ENCODE results near the gene MOSMO.

DNA sequence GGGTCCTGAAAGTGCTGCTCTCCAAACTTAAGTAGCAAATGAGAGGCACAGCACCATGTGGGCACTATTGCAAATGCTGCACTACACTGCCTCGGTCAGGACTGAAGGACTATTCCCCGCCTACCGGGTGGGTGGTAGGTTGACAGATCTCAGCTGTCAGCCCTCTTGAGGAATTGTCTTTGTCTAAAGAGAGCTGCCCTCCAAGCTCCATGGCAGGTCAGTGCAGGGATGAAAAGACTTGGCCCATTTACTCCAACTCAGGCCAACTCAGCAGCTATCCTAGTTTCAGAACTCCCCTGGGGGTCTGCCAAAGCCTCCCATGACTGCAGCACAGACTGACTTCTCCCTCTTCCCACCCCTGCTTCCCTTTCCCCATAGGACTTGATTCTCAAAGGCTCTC, 3.6 kb upstream of the MOSMO start:
- TF ChIP-seq GPN1 (CRISPR knock-in tag; IDR thresholded peaks at IDR 0.05; ENCODE audit: borderline replicate concordance) (no peak), SUZ12 (IDR thresholded peaks at IDR 0.05; ENCODE audit: low read depth, low read length) (no peak), EZH2 (conservative IDR thresholded peaks at IDR 0.05; ENCODE audit: low read depth, low read length) (no peak), FOSL1 (CRISPR knock-in tag; IDR thresholded peaks at IDR 0.05; ENCODE audit: borderline replicate concordance) (no peak), RAD21 (CRISPR knock-in tag; IDR thresholded peaks at IDR 0.05) (no peak)

All from HepG2 (cell line).